GM19328 (cell line): ENCODE data around the gene TREML4.
"Not testable (repeated sequence)": the region's sequence is repeated elsewhere in the genome, so short reads cannot be mapped to it uniquely, and the experiment has no call there.

ENCODE experiments used
- ATAC-seq: cut with Tn5 transposase; IDR thresholded peaks from one replicate; pipeline ENCODE4 v1.9.1; 2021; ENCODE audit warnings: mild to moderate bottlenecking, moderate library complexity; ENCODE audit not compliant: unreplicated experiment

TREML4 gene, protein sequence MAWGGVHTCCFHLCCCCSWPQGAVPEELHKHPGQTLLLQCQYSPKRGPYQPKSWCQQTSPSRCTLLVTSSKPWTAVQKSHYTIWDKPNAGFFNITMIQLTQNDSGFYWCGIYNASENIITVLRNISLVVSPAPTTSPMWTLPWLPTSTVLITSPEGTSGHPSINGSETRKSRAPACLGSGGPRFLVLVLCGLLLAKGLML

GRCh38 chr6:41228096-41228495, at the start of gene TREML4:
Gene TREML4, plus strand, starts transcription at chr6:41228349. Its CDS starts 79 bp downstream, at chr6:41228428.
- no peak for ATAC-seq

DNA sequence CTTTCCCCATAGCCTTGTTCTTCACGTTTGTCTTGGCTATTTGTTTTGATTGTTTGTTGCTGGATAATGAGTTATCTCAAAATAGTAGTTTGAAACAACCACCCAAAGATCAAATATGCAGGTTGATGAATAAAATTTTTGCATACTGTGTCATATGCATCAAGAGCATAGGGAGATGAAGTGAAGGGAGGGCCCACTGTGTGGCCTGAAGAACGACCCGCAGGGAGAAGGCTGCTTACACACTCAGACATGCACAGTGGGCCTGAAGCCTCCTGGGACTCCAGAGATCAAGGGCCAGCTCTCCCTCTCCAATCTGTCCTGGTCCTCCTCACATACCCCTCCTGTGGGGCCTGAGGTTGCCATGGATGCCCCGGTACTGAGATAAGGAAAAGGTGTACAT, 49.0 kb upstream of the TREML4 start:
- ATAC-seq = no peak

DNA sequence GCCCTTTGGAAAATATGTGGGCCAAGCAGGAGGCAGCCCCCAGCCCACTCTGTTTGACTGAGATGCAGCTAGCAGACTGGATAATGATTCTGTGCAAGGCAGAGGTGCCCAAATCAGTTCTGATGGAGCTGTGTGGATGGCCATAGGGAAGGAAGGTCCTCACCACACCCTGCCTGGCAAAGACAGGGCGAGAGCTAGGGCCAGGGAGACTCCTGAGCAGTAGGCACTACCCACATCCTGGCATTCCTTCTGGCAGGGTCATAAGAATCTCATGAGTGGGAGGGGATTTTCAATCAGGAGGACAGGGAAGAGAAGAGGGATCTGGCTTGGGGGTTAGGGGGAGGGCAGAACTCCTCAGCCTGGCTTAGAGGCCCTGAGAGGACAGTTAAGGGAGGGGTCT, 46.6 kb upstream of the TREML4 start:
- no peak for ATAC-seq

DNA sequence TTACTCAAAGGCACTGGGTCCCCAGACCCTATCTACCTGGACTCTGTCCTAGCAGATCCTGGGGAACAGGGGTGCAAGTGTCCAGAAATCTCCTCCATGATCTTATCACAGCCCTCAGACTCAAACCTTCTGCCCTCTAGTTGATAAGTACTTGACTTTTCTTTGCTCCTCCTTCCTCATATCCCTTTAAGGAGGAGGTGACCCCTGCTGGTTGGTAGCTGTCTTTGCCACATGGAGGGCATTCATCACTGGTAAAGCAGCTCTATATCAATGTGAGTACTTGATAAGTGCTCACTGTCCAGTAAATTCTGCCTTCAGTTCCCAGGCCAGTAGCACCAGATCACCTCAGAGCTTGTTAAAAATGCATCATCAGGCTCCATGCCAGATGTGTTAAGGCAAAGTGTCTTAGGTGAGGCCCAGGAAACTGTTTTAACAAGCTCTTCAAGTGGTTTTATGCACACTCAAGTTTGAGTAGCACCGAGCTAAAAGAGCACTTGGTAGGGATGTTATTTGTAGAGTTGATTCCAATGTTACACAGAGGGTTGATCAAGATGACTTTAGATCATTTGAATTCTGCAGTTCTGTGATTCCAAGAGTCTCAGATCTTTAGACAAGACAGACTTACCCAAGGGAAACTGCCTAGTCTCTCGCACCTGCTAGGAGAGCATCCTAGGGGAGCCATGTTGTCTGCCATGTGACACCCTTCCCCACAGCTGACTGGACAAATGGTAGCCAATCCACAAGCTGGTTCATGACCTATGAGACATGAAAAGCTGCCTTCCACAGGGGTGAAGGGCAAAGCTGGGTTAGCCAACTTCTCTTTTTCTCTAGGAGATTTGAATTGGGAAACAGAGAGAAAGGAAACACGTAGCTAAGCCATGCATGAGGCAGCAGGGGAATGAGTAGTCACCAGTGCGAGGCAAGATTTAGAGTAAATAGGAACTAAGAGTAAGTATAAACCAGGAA, 45.8 kb upstream of the TREML4 start:
- no peak for ATAC-seq

DNA sequence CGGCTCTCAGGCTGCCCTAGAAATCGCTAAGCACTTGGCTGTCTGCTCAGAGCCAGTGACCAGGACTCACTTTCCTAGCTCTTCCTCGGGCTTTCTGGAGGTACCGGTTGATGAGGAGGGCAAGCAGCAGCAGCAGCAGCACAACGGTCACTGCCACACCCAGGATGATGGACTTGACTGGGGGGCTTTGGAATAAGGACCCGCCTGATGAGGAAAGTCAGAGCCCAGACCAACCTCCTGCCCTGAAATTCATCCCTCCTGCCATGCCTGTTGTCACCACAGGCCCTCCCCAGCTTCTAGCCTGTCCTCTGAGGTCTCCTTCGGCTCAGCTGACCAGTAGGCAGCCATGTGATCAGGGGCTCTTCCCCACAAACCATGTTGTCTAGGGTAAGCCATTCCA, 43.4 kb upstream of the TREML4 start:
- no peak for ATAC-seq

DNA sequence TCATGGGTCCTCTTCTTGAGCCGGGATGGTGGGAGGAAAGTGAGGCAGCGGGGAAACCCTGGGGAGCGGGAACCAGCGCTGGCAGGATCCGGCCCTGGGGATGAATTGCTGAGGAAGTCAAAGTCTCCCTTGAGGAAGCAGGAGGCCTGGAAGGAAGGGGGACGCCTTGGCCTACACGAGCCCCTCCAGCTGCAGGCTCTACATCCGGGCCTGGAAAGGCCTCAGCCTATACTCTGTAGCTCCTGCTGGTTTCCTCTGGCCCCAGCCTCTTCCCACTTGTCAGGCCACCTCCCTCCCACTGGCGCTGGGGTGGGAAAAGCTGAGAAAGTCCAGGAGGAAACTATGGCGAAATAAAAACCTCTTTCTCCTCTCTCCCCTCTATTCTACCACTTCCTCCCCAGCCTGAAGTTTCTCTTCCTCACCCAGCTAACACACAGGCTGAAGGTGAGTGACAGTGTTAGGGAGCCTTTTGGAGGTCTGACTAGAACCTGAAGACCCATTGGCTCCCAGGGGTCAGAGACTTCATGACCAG, 42.1 kb upstream of the TREML4 start:
- no peak for ATAC-seq

DNA sequence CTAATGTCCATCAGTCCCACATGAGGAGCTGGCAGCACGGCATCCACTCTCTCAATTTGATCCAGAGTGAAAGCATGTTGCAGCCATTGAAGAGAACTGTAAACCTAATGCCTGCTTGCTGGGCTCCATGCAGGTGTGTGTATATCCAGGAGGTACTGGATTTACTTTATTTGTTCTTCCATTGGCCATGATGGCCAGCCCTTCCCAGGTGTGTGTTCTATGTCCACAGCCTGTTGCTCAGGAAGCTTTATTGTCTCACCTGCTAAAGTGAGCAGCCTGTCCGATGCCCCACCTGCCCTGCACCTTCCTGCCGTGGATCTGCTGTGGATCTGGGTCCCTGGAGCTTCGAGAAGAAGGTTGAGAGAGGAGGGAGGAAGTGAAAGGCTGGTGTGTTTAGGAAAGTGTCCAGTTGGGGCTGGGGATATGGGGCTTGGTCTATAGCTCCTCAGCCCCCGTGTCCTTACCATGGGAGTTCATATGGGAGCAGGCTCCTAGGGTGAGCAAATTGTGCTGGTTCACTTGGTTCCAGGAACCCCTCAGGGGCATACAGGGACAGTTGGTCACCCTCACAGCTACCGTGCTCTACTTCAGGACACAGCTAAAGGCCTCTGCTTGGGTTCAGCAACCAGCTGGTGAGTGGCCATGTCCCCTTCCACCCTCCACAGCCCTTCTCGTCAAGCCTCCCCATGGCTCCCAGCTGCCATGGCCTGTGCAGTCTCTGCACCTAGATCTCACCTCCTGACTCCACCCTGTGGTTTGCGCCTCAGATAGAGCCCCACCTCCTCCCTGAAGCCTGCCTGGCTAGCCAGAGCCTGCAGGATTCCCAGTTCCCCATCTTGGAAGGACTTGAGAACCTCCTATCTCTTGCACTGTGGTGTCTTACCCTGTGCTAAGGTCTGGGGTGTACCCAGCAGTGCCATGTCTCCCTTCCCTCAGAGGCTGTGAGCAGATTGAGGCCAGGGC, 39.9 kb upstream of the TREML4 start:
- no peak for ATAC-seq

GRCh38 chr6:41189046-41189445, 39.1 kb upstream of the TREML4 start:
- not testable (repeated sequence) for ATAC-seq

DNA sequence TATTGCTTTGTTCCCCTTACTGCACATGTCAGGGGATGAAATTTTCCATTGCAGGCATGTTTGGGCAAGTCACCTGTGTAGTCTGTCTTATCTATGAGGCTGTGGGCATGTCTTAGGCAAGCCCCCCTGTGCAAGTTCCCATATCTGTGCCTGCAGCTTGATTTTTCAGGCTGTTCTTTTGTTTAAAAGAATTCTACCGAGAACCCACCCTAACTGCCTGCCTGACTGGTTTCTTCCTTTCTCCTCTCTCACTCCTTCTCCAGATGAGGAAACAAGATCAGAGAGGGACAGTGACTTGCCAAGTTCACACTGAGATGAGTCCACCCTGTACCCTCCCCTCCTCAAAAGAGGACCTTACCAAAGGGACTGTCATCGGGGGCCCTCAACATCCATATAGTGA, 38.2 kb upstream of the TREML4 start:
- no peak for ATAC-seq

- no peak for ATAC-seq
These were observed 37.4 kb upstream of the TREML4 start for GRCh38 chr6:41190791-41191190.

- ATAC-seq = no peak
These were observed 36.6 kb upstream of the TREML4 start for GRCh38 chr6:41191569-41191968.

DNA sequence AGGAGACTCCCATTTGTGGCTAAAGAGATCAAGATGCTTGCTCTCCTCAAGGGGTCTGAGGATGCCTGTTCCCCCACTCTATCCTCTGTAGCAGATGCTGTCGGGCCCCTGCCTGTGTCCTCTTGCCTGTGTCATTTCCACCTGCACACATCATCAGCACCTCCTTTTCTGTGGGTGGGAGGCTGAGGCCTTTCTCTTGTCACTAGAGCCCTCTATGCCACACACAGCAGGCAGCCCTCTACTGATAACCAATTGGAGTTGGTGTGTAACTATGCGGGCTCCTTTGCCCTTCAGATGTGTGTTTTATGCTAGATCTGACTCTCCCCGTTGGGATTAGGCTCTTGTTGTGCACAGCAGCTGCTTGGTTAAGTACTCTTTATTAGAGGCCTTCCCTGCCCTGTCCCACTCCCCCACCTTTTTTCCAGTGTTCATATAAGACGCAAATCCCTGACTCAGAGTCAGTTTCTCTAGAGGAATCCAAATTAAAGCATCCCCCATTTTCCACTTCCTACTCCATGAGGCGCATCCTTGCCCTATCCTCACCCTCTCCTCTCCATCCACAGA, 34.9 kb upstream of the TREML4 start:
- no peak for ATAC-seq

GRCh38 chr6:41193884-41194283, 34.3 kb upstream of the TREML4 start:
- ATAC-seq = no peak

GRCh38 chr6:41194386-41194785, 33.8 kb upstream of the TREML4 start:
- no peak for ATAC-seq

GRCh38 chr6:41197234-41197633, 30.9 kb upstream of the TREML4 start:
- no peak for ATAC-seq

DNA sequence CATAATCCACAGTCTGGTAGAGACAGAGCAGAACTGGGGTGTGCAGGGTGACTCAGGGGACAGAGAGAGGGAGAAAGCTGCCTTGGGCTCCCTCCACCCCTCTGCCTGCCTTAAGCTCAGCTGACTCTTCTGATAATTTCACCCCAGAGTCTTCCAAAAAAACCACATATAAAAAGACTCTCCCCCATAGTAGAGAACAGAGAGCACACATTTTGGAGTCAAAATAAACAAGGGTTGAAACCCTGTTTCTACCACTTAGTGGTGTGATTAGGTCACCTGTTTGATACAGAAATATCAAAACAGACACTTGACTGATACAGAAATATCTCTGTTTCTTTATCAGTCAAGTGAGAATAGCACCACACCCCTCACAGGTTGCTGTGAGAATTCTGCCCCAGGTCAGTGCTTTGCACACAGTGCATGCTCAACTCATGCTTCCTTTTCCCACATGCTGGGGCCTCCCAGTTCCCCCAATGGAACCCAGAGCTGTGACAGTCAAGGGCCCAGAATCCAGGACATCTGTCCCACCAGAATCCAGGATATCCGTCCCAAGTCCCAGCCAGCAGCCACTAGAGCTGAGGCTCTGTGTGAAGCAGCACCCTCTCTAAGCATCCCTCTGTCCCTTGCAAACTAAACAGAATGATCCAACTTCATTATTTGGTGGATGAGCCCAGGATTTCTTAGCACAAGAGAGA, 28.4 kb upstream of the TREML4 start:
- no peak for ATAC-seq

- ATAC-seq = no peak
These were observed 27.8 kb upstream of the TREML4 start for GRCh38 chr6:41200296-41200900.

GRCh38 chr6:41200901-41201763, 27.0 kb upstream of the TREML4 start, which contains the start of gene TREML2:
Gene TREML2, minus strand, starts transcription at chr6:41201149. Its CDS starts 141 bp downstream, at chr6:41201008.
- ATAC-seq = no peak
